HS-5 (cell line): Measurements from ENCODE around the gene IL20RB.
"Not testable (repeated sequence)": the region's sequence is repeated elsewhere in the genome, so short reads cannot be mapped to it uniquely, and the experiment has no call there.

Experiments used
- DNase-seq: peaks from one replicate; pipeline ENCODE4 v3.0.0-alpha.2; 2012; ENCODE audit warnings: low read depth

Gene IL20RB

GRCh38 chr3:136946978-136947377 lies 10.8 kb upstream of the IL20RB start:
- no peak for DNase-seq

GRCh38 chr3:136947477-136947876 lies 10.3 kb upstream of the IL20RB start:
- DNase-seq, result no peak

GRCh38 chr3:136949146-136949545 lies 8.6 kb upstream of the IL20RB start:
- DNase-seq, result no peak

GRCh38 chr3:136949708-136950107 lies 8.1 kb upstream of the IL20RB start:
- DNase-seq, result no peak

GRCh38 chr3:136950623-136951022 lies 7.2 kb upstream of the IL20RB start:
- DNase-seq, result no peak

GRCh38 chr3:136952292-136952691 lies 5.5 kb upstream of the IL20RB start:
- DNase-seq, result no peak

- no peak for DNase-seq
These were observed 3.5 kb upstream of the IL20RB start for GRCh38 chr3:136954251-136954650.

- DNase-seq, result no peak
These were observed 2.6 kb upstream of the IL20RB start for GRCh38 chr3:136954980-136955780.

- DNase-seq, result peak; percentile 87
These were observed 2.0 kb upstream of the IL20RB start for GRCh38 chr3:136955813-136956212.

- DNase-seq, result no peak
These were observed 812 bp upstream of the IL20RB start for GRCh38 chr3:136956971-136957370.

GRCh38 chr3:136958939-136959338 lies 1.2 kb downstream of the IL20RB start:
- no peak for DNase-seq

GRCh38 chr3:136959599-136959998 lies 1.8 kb downstream of the IL20RB start:
- DNase-seq, result no peak

- DNase-seq, result peak; percentile 52
These were observed 3.4 kb downstream of the IL20RB start for GRCh38 chr3:136960838-136961836.

GRCh38 chr3:136962927-136963326 lies 5.1 kb downstream of the IL20RB start:
- DNase-seq, result no peak

GRCh38 chr3:136969539-136969938 lies 11.8 kb downstream of the IL20RB start:
- DNase-seq, result not testable (repeated sequence)

- DNase-seq, result no peak
These were observed 15.6 kb downstream of the IL20RB start for GRCh38 chr3:136973352-136973751.

GRCh38 chr3:136974670-136975069 lies 16.9 kb downstream of the IL20RB start:
- no peak for DNase-seq

GRCh38 chr3:136979204-136979603 lies 21.4 kb downstream of the IL20RB start:
- DNase-seq, result no peak

GRCh38 chr3:136979684-136980083 lies 21.9 kb downstream of the IL20RB start:
- no peak for DNase-seq

GRCh38 chr3:136982033-136982432 lies 24.2 kb downstream of the IL20RB start:
- no peak for DNase-seq

GRCh38 chr3:136982520-136983138 lies 24.8 kb downstream of the IL20RB start:
- DNase-seq, result no peak

- DNase-seq, result no peak
These were observed 27.1 kb downstream of the IL20RB start for GRCh38 chr3:136984837-136985236.
